SJSA1 (cell line): ENCODE results near the gene GAGE12E. TPM values are rescaled to one million over a fixed set of nuclear protein-coding genes. Genes with fewer than 3 reads are reported as not detected.

Source experiments
- total RNA-seq: library from RNA; depleted of rRNA; stranded (reverse); fragments of >200 nt; shearing (Covaris generic); gene quantifications from 2 replicates; pipeline ENCODE4 v1.2.3, GENCODE V29; 2014; rRNA removed

The GAGE12E gene
- total RNA-seq, 1 experiment from 2014 or later = not detected

Other genes with a start within 250 kb of the GAGE12E start
- gene GAGE10, start 247.6 kb upstream of the GAGE12E start, total RNA-seq = not detected in 2 replicates
- not detected in 2 replicates for gene GAGE12J, start 229.3 kb upstream of the GAGE12E start, total RNA-seq
- gene GAGE13, start 219.7 kb upstream of the GAGE12E start, total RNA-seq = not detected in 2 replicates
- not detected in 2 replicates for gene GAGE12C, start 19.1 kb upstream of the GAGE12E start, total RNA-seq
- not detected in 2 replicates for gene GAGE12D, start 9.6 kb upstream of the GAGE12E start, total RNA-seq
- not detected in 2 replicates for gene GAGE12F, start 9.6 kb downstream of the GAGE12E start, total RNA-seq
- gene GAGE12G, start 19.1 kb downstream of the GAGE12E start, total RNA-seq = not detected in 2 replicates
- not detected in 2 replicates for gene GAGE12H, start 28.7 kb downstream of the GAGE12E start, total RNA-seq
- gene GAGE2A, start 38.2 kb downstream of the GAGE12E start, total RNA-seq = not detected in 2 replicates
- gene GAGE1, start 47.7 kb downstream of the GAGE12E start, total RNA-seq = not detected in 2 replicates
- not detected in 2 replicates for gene PAGE1, start 144.7 kb downstream of the GAGE12E start, total RNA-seq